ENCODE results near the gene ARMC2.

DNA sequence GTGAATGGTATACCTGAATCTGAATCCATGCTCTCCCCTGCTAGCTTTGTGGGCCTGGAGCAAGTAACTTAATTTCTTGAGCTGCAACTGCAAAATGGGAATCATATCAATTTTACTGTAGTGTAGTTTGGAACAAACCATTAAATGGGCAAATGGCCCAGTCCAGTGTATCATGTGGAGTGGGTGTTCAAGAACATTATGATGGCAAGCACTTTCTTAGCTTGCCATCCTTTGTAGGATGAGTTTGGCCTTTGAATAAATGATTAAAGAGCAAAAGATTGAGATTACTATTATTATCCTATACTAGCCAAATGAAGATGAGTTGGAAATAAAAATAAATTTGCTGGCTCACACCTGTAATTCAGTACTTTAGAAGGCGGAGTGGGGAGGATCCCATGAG is 126.0 kb downstream of the ARMC2 start:
- TF ChIP-seq CTCF (conservative IDR thresholded peaks at IDR 0.05; ENCODE audit: low read length) (no peak), EZH2phosphoT487 (IDR thresholded peaks at IDR 0.05; ENCODE audit: borderline replicate concordance) (no peak)
